ENCODE results near the gene MON1A. TPM values are rescaled to one million over a fixed set of nuclear protein-coding genes. Genes with fewer than 3 reads are reported as not detected.
"Not testable (repeated sequence)": the region's sequence is repeated elsewhere in the genome, so short reads cannot be mapped to it uniquely, and the experiment has no call there.

The MON1A gene
- total and polyA plus RNA-seq, 8 donors: 2.3 to 7.7 (median 4.5) TPM

- Histone ChIP-seq H3K4me1 (peaks cover 7 to 15% (median 9%) of the 10 kb centered on the region in 3 donors), H3K27ac (peak overlapping the region; percentile 16 to 67 (median 38)), H3K4me3 (peak overlapping the region in 1 of 4 donors; percentile 30), H3K27me3 (no peaks in the 10 kb centered on the region), H3K9me3 (no peaks in the 10 kb centered on the region), H3K36me3 (no peaks in the 10 kb centered on the region)
- WGBS, 2 donors: 12 to 17% methylated on average over 15 of the region's 15 CpGs
- no peak for FAIRE-seq
- peak in 3 of 4 donors; percentile 50 to 53 (median 51) for ATAC-seq
- intact Hi-C loops (cut with DNase I): loop anchor here in 1 of 3 donors (5.0 kb wide), 1 partner anchor 104 kb away; the partner anchor contains the start of gene INKA1
- DNase-seq: peak in 3 of 6 donors; percentile 36 to 71 (median 52)
- TF ChIP-seq CTCF (IDR thresholded peaks at IDR 0.05): peak in 3 of 4 donors; percentile 32 to 48 (median 44)
Observed at GRCh38 chr3:49906073-49906743, 23.4 kb downstream of the MON1A start.

GRCh38 chr3:49904448-49904847 is 25.2 kb downstream of the MON1A start:
- WGBS, 2 donors: 95 to 99% methylated on average over 13 of the region's 13 CpGs
- intact Hi-C loops (cut with DNase I); ATAC-seq; FAIRE-seq; H3K4me3 ChIP-seq; H3K36me3 ChIP-seq; H3K9me3 ChIP-seq; DNase-seq; H3K27me3 ChIP-seq: not testable (repeated sequence)
- Histone ChIP-seq H3K27ac (peak overlapping the region in 2 of 4 donors; percentile 18 to 66), H3K4me1 (peaks cover 11 to 28% (median 23%) of the 10 kb centered on the region in 3 donors)

DNA sequence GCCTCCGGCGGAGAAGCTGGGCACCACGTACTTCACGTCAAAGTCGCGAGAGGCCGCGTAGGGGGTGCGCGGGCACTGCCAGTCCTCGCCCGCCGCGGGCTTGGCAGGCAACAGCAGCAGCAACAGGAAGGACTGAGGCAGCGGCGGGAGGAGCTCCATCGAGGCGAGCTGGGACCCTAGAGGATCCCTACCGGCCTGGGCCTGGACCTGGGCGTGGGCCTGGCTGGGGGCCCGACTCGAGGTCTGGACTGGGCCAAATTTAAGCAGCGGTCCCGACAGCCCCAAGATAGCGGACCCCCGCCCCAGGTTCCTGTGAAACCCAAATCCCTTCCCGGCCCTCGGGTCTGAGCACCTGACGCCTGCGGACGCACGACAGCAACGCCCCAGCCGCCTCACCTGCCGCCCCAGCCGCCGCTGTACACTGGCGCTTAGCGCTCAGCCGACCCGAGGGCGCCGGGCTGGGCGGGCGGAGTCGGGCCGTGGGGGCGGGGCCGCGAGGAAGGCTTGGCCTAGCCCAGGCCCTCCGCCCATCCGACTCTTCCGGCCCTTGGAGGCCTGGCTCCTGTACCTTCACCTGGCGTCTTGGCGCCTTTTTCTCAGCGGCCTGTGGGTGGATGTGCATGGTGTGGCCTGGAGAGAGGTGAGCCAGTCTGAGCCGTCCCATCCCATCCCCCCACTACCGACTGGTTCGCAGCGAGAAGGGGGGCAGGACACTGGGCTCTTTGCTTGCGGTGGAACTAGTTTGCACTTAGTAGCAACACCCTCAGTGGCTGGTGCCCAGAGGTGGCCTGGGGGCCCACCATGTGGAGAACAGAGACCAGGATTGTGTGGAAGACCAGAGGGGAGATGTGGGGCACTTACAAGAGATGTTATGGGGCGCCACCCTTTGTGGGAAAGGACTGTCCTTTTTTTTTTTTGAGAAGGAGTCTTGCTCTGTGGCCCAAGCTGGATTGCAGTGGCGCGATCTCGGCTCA is 25.9 kb downstream of the MON1A start, which contains the start of gene MST1R:
Gene MST1R (minus strand): TSS at position 423 of the 974 bp plus-strand sequence. CDS start 264 bp downstream, at position 159.
- Histone ChIP-seq H3K27ac (peak within 1 kb of the TSS in 2 of 4 donors; percentile 18 to 66), H3K36me3 (no peaks in the 10 kb centered on the region), H3K9me3 (no peaks in the 10 kb centered on the region), H3K27me3 (no peaks in the 10 kb centered on the region), H3K4me3 (peak within 1 kb of the TSS in 3 of 4 donors; percentile 5 to 43 (median 31)), H3K4me1 (peaks cover 11 to 28% (median 23%) of the 10 kb centered on the region in 3 donors)
- DNase-seq (peak; percentile 89 to 96 (median 94)), FAIRE-seq (no peak), ATAC-seq (peak; percentile 85 to 90 (median 87))
- intact Hi-C loops (cut with DNase I): no loop called here
- 31 to 39% methylated on average over 45 to 65 of the region's 65 CpGs for WGBS, 2 donors
- no peak for TF ChIP-seq CTCF (IDR thresholded peaks at IDR 0.05)

GRCh38 chr3:49902511-49903345 is 26.9 kb downstream of the MON1A start:
- peak in 2 of 6 donors; percentile 29 to 57 for DNase-seq
- H3K9me3 ChIP-seq: no peaks in the 10 kb centered on the region
- H3K36me3 ChIP-seq: no peaks in the 10 kb centered on the region
- FAIRE-seq: no peak
- no peaks in the 10 kb centered on the region for H3K27me3 ChIP-seq
- H3K27ac ChIP-seq: peak overlapping the region in 1 of 4 donors; percentile 66
- H3K4me1 ChIP-seq: peaks cover 11 to 28% (median 23%) of the 10 kb centered on the region in 3 donors
- ATAC-seq: no peak
- intact Hi-C loops (cut with DNase I): no loop called here
- no peak for TF ChIP-seq CTCF (IDR thresholded peaks at IDR 0.05)
- 92 to 95% methylated on average over 44 of the region's 44 CpGs for WGBS, 2 donors
- H3K4me3 ChIP-seq: peak overlapping the region in 1 of 4 donors; percentile 43
